ENCODE results near the gene MIS18A. TPM values are rescaled to one million over a fixed set of nuclear protein-coding genes. Genes with fewer than 3 reads are reported as not detected.
"Not testable (repeated sequence)": the region's sequence is repeated elsewhere in the genome, so short reads cannot be mapped to it uniquely, and the experiment has no call there.

The MIS18A gene
- total RNA-seq, 1 donor from 2014 or later = 6.6 TPM

GRCh38 chr21:32258786-32259048, 20.1 kb downstream of the MIS18A start:
- not testable (repeated sequence) for DNase-seq (ENCODE audit: low spot score); ATAC-seq
- intact Hi-C loops (cut with DNase I) = loop anchor here (2.0 to 5.0 kb wide), 2 partner anchors 392 to 471 kb away; no protein-coding TSS in a partner anchor

- peak; percentile 83 for DNase-seq (ENCODE audit: low spot score)
- intact Hi-C loops (cut with DNase I) = loop anchor here (2.0 to 5.0 kb wide), 2 partner anchors 391 to 471 kb away; no protein-coding TSS in a partner anchor
- ATAC-seq = peak; percentile 92
Observed at GRCh38 chr21:32257962-32258785, 20.7 kb downstream of the MIS18A start.

- intact Hi-C loops (cut with DNase I) = loop anchor here (5.0 kb wide), 1 partner anchor 470 kb away; no protein-coding TSS in a partner anchor
- DNase-seq (ENCODE audit: low spot score) (peak; percentile 78), ATAC-seq (peak; percentile 92)
Observed at GRCh38 chr21:32256873-32257620, 21.8 kb downstream of the MIS18A start.

GRCh38 chr21:32256251-32256650, 22.6 kb downstream of the MIS18A start:
- DNase-seq (ENCODE audit: low spot score) = no peak
- intact Hi-C loops (cut with DNase I) = loop anchor here (5.0 kb wide), 1 partner anchor 469 kb away; no protein-coding TSS in a partner anchor
- ATAC-seq = no peak

GRCh38 chr21:32253215-32253641, 25.6 kb downstream of the MIS18A start:
- DNase-seq (ENCODE audit: low spot score) = no peak
- intact Hi-C loops (cut with DNase I) = no loop called here
- ATAC-seq = no peak

GRCh38 chr21:32252136-32252535, 26.7 kb downstream of the MIS18A start:
- intact Hi-C loops (cut with DNase I) = no loop called here
- ATAC-seq (no peak), DNase-seq (ENCODE audit: low spot score) (no peak)

GRCh38 chr21:32249511-32250280, 29.2 kb downstream of the MIS18A start:
- intact Hi-C loops (cut with DNase I) = no loop called here
- ATAC-seq (no peak), DNase-seq (ENCODE audit: low spot score) (no peak)

- ATAC-seq (peak; percentile 87), DNase-seq (ENCODE audit: low spot score) (no peak)
- intact Hi-C loops (cut with DNase I) = no loop called here
Observed at GRCh38 chr21:32248571-32249461, 30.0 kb downstream of the MIS18A start.

- no peak for DNase-seq (ENCODE audit: low spot score)
- intact Hi-C loops (cut with DNase I) = no loop called here
- no peak for ATAC-seq
Observed at GRCh38 chr21:32246571-32247140, 32.2 kb downstream of the MIS18A start.

- ATAC-seq (no peak), DNase-seq (ENCODE audit: low spot score) (no peak)
- intact Hi-C loops (cut with DNase I) = no loop called here
Observed at GRCh38 chr21:32245971-32246370, 32.9 kb downstream of the MIS18A start.

GRCh38 chr21:32240851-32241687, 37.8 kb downstream of the MIS18A start:
- intact Hi-C loops (cut with DNase I) = no loop called here
- ATAC-seq = peak; percentile 79
- no peak for DNase-seq (ENCODE audit: low spot score)

- intact Hi-C loops (cut with DNase I) = no loop called here
- DNase-seq (ENCODE audit: low spot score) = no peak
Observed at GRCh38 chr21:32239551-32239950, 39.3 kb downstream of the MIS18A start.

GRCh38 chr21:32238063-32238462, 40.8 kb downstream of the MIS18A start:
- intact Hi-C loops (cut with DNase I) = no loop called here
- ATAC-seq (no peak), DNase-seq (ENCODE audit: low spot score) (no peak)

More at GRCh38 chr21:32239551-32239950, 39.3 kb downstream of the MIS18A start:
- ATAC-seq = no peak

GRCh38 chr21:32237021-32237420, 41.8 kb downstream of the MIS18A start:
- DNase-seq (ENCODE audit: low spot score) = no peak
- no peak for ATAC-seq
- intact Hi-C loops (cut with DNase I) = no loop called here

- no peak for DNase-seq (ENCODE audit: low spot score)
- intact Hi-C loops (cut with DNase I) = no loop called here
- no peak for ATAC-seq
Observed at GRCh38 chr21:32233722-32234301, 45.0 kb downstream of the MIS18A start.

- intact Hi-C loops (cut with DNase I) = no loop called here
- ATAC-seq = no peak
- no peak for DNase-seq (ENCODE audit: low spot score)
Observed at GRCh38 chr21:32233055-32233546, 45.7 kb downstream of the MIS18A start.

GRCh38 chr21:32226444-32226843, 52.4 kb downstream of the MIS18A start:
- ATAC-seq (no peak), DNase-seq (ENCODE audit: low spot score) (no peak)
- intact Hi-C loops (cut with DNase I) = no loop called here
